Neuronal stem cell (in vitro differentiated cells): ENCODE results near the gene ITPR1.
A peak's percentile ranks its signal among the peaks of the same experiment; 100 is the strongest.

Experiments
- DNase-seq: peaks from one replicate; pipeline ENCODE4 v3.0.0-alpha.2; 2013; ENCODE audit warnings: low spot score
- H2AFZ ChIP-seq: one replicate; pipeline ENCODE4 v1.6.1; 2013; ENCODE audit warnings: mild to moderate bottlenecking, low read length, inconsistent platforms
- H2AK5ac ChIP-seq: 2 replicates; pipeline ENCODE4 v1.6.1; 2013; ENCODE audit warnings: low read depth, mild to moderate bottlenecking, inconsistent platforms, low read length, moderate library complexity, mixed read lengths
- H2BK120ac ChIP-seq: 2 replicates; pipeline ENCODE4 v1.6.1; 2013; ENCODE audit warnings: low read depth, mild to moderate bottlenecking, inconsistent platforms, low read length, moderate library complexity, mixed read lengths
- H2BK12ac ChIP-seq: one replicate; pipeline ENCODE4 v1.6.1; 2013; ENCODE audit warnings: low read length, inconsistent platforms
- H2BK15ac ChIP-seq: 2 replicates; pipeline ENCODE4 v1.6.1; 2013; ENCODE audit warnings: mild to moderate bottlenecking, low read length, inconsistent platforms, mixed read lengths
- H2BK5ac ChIP-seq: one replicate; pipeline ENCODE4 v1.6.1; 2013; ENCODE audit warnings: inconsistent platforms, mild to moderate bottlenecking, low read length, moderate library complexity
- H3K14ac ChIP-seq: one replicate; pipeline ENCODE4 v1.6.1; 2013; ENCODE audit warnings: low read length, inconsistent platforms
- H3K18ac ChIP-seq: 2 replicates; pipeline ENCODE4 v1.6.1; 2013; ENCODE audit warnings: low read length, inconsistent platforms
- H3K23ac ChIP-seq: 2 replicates; pipeline ENCODE4 v1.6.1; 2013; ENCODE audit warnings: low read depth, mild to moderate bottlenecking, mixed read lengths, low read length, inconsistent platforms; ENCODE audit not compliant: poor library complexity
- H3K27ac ChIP-seq: replicated peaks from 3 replicates; pipeline ENCODE4 v1.5.1; 2013; ENCODE audit warnings: low read length, inconsistent platforms
- H3K27me3 ChIP-seq, 3 experiments: 2 replicates each; pipeline ENCODE4 v1.6.1; 2013; ENCODE audit warnings: low read length in 3 of 3, mild to moderate bottlenecking in 2 of 3, inconsistent platforms in 1 of 3, low read depth in 1 of 3, mixed read lengths in 1 of 3, moderate library complexity in 1 of 3; ENCODE audit not compliant: control insufficient read depth in 3 of 3, insufficient read depth in 3 of 3
- H3K36me3 ChIP-seq, 2 donors: replicated peaks in 1 of 2; 2 replicates each; pipeline ENCODE4 v1.6.1; 2013; ENCODE audit warnings: low read length in 2 of 2; ENCODE audit not compliant: control insufficient read depth in 2 of 2, insufficient read depth in 2 of 2
- H3K4ac ChIP-seq: 2 replicates; pipeline ENCODE4 v1.6.1; 2013; ENCODE audit warnings: inconsistent platforms, mild to moderate bottlenecking, low read length, moderate library complexity
- H3K4me1 ChIP-seq, 2 donors: 1 replicate in 1 of 2; 2 replicates in 1 of 2; pipeline ENCODE4 v1.6.1; 2013; ENCODE audit warnings: low read length in 2 of 2, low read depth in 1 of 2; ENCODE audit not compliant: control insufficient read depth in 2 of 2, insufficient read depth in 1 of 2
- H3K4me2 ChIP-seq: one replicate; pipeline ENCODE4 v1.6.1; 2013; ENCODE audit warnings: mild to moderate bottlenecking, low read length, inconsistent platforms; ENCODE audit not compliant: insufficient read depth, poor library complexity, severe bottlenecking
- H3K4me3 ChIP-seq, 2 donors: 2 replicates each; pipeline ENCODE4 v1.5.1; 2013; ENCODE audit warnings: low read length in 2 of 2, mild to moderate bottlenecking in 2 of 2, inconsistent platforms in 1 of 2, moderate library complexity in 1 of 2
- H3K79me1 ChIP-seq: one replicate; pipeline ENCODE4 v1.6.1; 2013; ENCODE audit warnings: low read depth, mild to moderate bottlenecking, inconsistent platforms, low read length, moderate library complexity
- H3K9ac ChIP-seq: one replicate; pipeline ENCODE4 v1.6.1; 2013; ENCODE audit warnings: mild to moderate bottlenecking, low read depth, low read length, inconsistent platforms; ENCODE audit not compliant: poor library complexity
- H3K9me3 ChIP-seq, 2 donors: replicated peaks in 1 of 2; 2 replicates each; pipeline versions ENCODE3 to v1.6.1; 2013; ENCODE audit warnings: low read length in 2 of 2, mild to moderate bottlenecking in 2 of 2, inconsistent platforms in 1 of 2, low read depth in 1 of 2, mixed read lengths in 1 of 2, moderate library complexity in 1 of 2; ENCODE audit not compliant: control insufficient read depth in 2 of 2, insufficient read depth in 1 of 2
- H4K8ac ChIP-seq: one replicate; pipeline ENCODE4 v1.6.1; 2013; ENCODE audit warnings: low read depth, mild to moderate bottlenecking, inconsistent platforms, low read length, moderate library complexity
- H4K91ac ChIP-seq: one replicate; pipeline ENCODE4 v1.6.1; 2013; ENCODE audit warnings: low read length, low read depth, mild to moderate bottlenecking, inconsistent platforms; ENCODE audit not compliant: poor library complexity
- WGBS, 2 donors: extraction: QIAGEN DNeasy Blood & Tissue Kit; methylation state at CpG; one replicate each; pipeline ENCODE4 v1.1.7; 2013; ENCODE audit warnings: missing lambda C conversion rate in 2 of 2, mixed read lengths in 1 of 2; ENCODE audit not compliant: insufficient read length in 2 of 2, insufficient replicate concordance in 1 of 2; ENCODE audit errors: extremely low coverage in 2 of 2; 5-methylcytosine and 5-hydroxymethylcytosine counted together

Gene ITPR1

DNA sequence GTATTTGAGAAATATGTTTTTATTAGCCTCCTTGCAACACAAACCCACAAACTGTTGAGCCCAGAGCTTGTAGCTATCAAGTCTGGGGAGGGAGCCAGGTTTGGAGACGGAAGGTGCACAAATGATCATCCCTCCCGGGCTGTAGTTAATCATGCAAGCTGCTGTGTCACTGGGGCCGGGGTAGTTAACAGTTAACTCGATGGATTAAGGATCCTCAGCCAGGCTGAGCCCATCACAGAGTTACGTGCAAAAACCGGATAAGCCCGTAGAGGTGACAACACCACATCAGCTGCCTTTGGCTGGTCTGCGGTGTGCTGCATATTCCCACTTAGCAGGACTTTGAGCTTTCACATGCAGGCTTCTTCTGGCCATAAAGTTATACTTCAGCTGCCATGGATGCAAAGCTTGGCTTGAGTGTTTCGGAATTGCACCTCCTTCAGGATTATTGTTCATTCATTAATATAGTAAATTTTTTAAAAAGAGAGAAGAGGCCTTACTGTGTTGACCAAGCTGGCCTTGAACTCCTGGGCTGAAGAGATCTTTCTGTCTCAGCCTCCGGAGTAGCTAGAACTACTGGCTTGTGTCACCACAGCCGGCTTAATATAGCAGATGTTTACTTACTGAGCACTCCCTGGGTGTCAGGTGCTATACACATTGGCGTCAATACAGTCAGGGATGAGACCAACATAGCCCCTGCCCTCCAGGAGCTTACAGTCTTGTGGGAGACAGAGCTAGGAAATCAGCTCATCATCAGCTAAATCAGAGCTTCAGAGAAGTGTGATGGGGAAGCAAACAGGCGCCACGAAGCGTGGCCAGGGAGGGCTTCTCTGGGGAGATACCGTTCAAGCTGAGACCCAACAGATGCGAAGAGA is 259.3 kb downstream of the ITPR1 start:
- no peak overlapping the region for H4K8ac ChIP-seq
- H2AFZ ChIP-seq, result no peak overlapping the region
- no peak overlapping the region for H2AK5ac ChIP-seq
- H3K14ac ChIP-seq, result no peak overlapping the region
- H3K27me3 ChIP-seq, result no peaks in the 10 kb centered on the region
- H3K9ac ChIP-seq, result no peak overlapping the region
- H3K9me3 ChIP-seq, result no peaks in the 10 kb centered on the region
- WGBS, 2 donors, result no CpG with 5 or more reads among the region's 17 CpGs
- no peaks in the 10 kb centered on the region for H3K36me3 ChIP-seq
- peak overlapping the region in 1 of 2 donors; percentile 32 for H3K4me3 ChIP-seq
- no peak overlapping the region for H3K23ac ChIP-seq
- no peak overlapping the region for H4K91ac ChIP-seq
- no peak overlapping the region for H2BK5ac ChIP-seq
- H3K4me1 ChIP-seq, result peaks cover 2 to 18% of the 10 kb centered on the region in 2 donors
- H3K4me2 ChIP-seq, result no peak overlapping the region
- H2BK15ac ChIP-seq, result no peak overlapping the region
- DNase-seq, result no peak
- no peak overlapping the region for H3K27ac ChIP-seq
- no peak overlapping the region for H2BK12ac ChIP-seq
- H3K79me1 ChIP-seq, result no peaks in the 10 kb centered on the region
- H3K18ac ChIP-seq, result no peak overlapping the region
- H3K4ac ChIP-seq, result no peak overlapping the region
- H2BK120ac ChIP-seq, result no peak overlapping the region

DNA sequence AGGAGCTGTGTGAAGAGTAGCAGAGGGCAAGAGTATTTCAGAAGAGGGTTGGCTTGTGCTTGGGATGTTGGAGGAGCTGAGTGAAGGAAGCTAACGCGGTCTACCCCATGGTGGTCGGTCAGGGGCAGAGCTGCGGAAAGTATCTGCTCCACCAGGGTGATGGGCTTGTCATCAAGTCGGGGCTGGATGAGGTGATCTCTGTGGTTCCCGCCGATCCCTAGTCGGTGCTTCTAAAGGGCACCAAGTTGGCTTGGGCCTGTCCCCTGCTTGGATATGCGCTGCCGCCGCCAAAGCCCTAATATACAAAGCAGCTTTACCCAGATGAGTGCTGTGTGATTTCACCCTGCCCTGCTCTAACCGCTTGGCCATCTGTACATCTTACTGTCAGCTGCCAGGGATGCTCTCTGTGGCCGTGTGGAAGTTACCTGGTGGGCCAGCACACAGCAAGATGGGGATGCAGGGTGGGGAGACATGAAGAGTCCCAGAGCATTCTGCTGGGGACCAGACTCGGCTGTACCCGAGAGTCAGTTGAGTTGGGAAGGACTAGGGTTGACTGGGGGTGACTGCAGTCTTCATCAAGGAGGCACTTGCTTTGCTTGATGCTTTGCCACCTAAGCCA is 260.0 kb downstream of the ITPR1 start:
- Histone ChIP-seq H2BK12ac (no peak overlapping the region), H2BK5ac (no peak overlapping the region), H3K4me1 (peaks cover 2 to 18% of the 10 kb centered on the region in 2 donors), H3K4me2 (no peak overlapping the region), H2BK120ac (no peak overlapping the region), H3K23ac (no peak overlapping the region), H2AK5ac (no peak overlapping the region), H3K79me1 (no peaks in the 10 kb centered on the region), H4K8ac (no peak overlapping the region), H3K36me3 (no peaks in the 10 kb centered on the region), H3K4me3 (peak overlapping the region in 1 of 2 donors; percentile 32), H4K91ac (no peak overlapping the region), H3K27ac (no peak overlapping the region), H3K18ac (no peak overlapping the region), H3K4ac (no peak overlapping the region), H3K9me3 (no peaks in the 10 kb centered on the region), H3K9ac (peak overlapping the region; percentile 52), H2BK15ac (no peak overlapping the region), H3K27me3 (no peaks in the 10 kb centered on the region), H3K14ac (no peak overlapping the region), H2AFZ (no peak overlapping the region)
- no peak for DNase-seq
- WGBS, 2 donors, result no CpG with 5 or more reads among the region's 15 CpGs

DNA sequence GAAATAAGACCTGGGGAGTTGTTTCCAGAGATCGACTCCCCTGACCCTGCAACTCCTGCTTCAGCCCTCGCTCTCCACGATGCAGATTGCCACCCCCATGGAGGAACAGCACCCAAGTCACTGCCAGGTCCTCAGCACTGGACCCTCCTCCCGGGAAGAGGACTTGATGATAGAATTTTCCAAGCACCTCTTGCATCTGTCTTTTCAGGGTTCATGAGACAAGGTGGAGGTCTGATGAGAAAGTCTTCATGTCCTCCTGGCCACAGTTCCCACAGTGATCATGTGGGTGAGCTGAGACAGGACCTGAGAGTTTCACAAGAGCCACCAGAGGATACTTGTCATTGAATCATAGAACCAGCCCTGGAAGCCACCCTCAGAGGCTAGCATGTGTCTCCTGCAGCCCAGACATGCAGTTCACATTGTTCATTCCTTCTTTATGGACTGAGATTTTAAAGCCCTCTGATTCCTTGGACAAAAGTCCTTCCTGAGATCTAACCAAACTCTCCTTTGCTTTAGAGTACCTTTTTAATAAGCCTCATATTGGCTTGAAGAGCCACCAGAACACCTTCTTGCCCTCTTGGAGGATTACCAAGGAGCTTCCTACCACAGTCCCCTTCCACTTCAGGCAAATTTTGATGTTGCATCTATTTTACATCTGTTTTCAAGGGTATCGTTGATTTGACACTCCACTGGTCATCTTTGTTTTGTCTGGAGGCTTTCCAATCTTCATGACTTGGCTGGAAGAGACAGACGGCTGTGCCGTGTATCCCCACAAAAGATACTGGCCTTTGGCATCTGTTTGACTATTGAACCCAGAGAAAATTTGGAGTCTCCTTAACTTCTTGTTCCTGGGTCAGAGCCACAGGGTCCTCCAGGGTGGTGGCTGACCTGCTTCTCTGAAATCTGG is 261.3 kb downstream of the ITPR1 start:
- no peak overlapping the region for H3K4me3 ChIP-seq
- no peaks in the 10 kb centered on the region for H3K36me3 ChIP-seq
- no peak overlapping the region for H3K18ac ChIP-seq
- no peak overlapping the region for H2BK120ac ChIP-seq
- H2AK5ac ChIP-seq, result no peak overlapping the region
- H4K91ac ChIP-seq, result no peak overlapping the region
- no peak overlapping the region for H2BK15ac ChIP-seq
- no peak overlapping the region for H3K4ac ChIP-seq
- no peak overlapping the region for H4K8ac ChIP-seq
- no peaks in the 10 kb centered on the region for H3K27me3 ChIP-seq
- H2BK5ac ChIP-seq, result no peak overlapping the region
- H3K9ac ChIP-seq, result no peak overlapping the region
- no peaks in the 10 kb centered on the region for H3K9me3 ChIP-seq
- H2AFZ ChIP-seq, result no peak overlapping the region
- WGBS, 2 donors, result no CpG with 5 or more reads among the region's 7 CpGs
- H3K4me2 ChIP-seq, result no peak overlapping the region
- no peak for DNase-seq
- H3K4me1 ChIP-seq, result peaks cover 2 to 16% of the 10 kb centered on the region in 2 donors
- no peaks in the 10 kb centered on the region for H3K79me1 ChIP-seq
- H3K14ac ChIP-seq, result no peak overlapping the region
- H2BK12ac ChIP-seq, result no peak overlapping the region
- no peak overlapping the region for H3K27ac ChIP-seq
- no peak overlapping the region for H3K23ac ChIP-seq
